Keratinocyte (primary cell): ENCODE results near the gene DPEP2. TPM values are rescaled to one million over a fixed set of nuclear protein-coding genes. Genes with fewer than 3 reads are reported as not detected.

Experiments
- DNase-seq: peaks from one replicate; pipeline ENCODE4 v3.0.0-alpha.2; 2011; ENCODE audit warnings: low read depth, missing footprints, low spot score
- FAIRE-seq: peaks from 2 replicates; lab custom pipeline; 2011; peaks lifted over from hg19 to GRCh38; lab: Jason Lieb, UNC
- H2AFZ ChIP-seq: 2 replicates; pipeline ENCODE4 v1.6.0; 2012; ENCODE audit warnings: low read length, control low read depth, inconsistent platforms; ENCODE audit not compliant: control insufficient read depth
- H3K27ac ChIP-seq: 2 replicates; pipeline ENCODE4 v1.5.1; 2011; ENCODE audit warnings: low read length; ENCODE audit not compliant: control insufficient read depth, insufficient read depth
- H3K27me3 ChIP-seq: 3 replicates; pipeline ENCODE4 v1.6.0; 2011; ENCODE audit warnings: low read length; ENCODE audit not compliant: control insufficient read depth, insufficient read depth; ENCODE audit errors: extremely low read depth
- H3K36me3 ChIP-seq, 2 experiments: 2 replicates in 1 of 2; 3 replicates in 1 of 2; pipeline ENCODE4 v1.5.1; 2011; ENCODE audit warnings: low read length in 2 of 2, mild to moderate bottlenecking in 1 of 2; ENCODE audit not compliant: control insufficient read depth in 2 of 2, insufficient read depth in 2 of 2; ENCODE audit errors: extremely low read depth in 1 of 2
- H3K4me1 ChIP-seq: 3 replicates; pipeline ENCODE4 v1.5.1; 2011; ENCODE audit warnings: low read length; ENCODE audit not compliant: control insufficient read depth, insufficient read depth; ENCODE audit errors: extremely low read depth
- H3K4me2 ChIP-seq: 3 replicates; pipeline ENCODE4 v1.6.0; 2011; ENCODE audit warnings: low read depth, low read length; ENCODE audit not compliant: control insufficient read depth, insufficient read depth; ENCODE audit errors: extremely low read depth
- H3K4me3 ChIP-seq, 3 experiments: fragments of 200-600 bp in 1 of 3; sonication (generic) in 1 of 3; 2 replicates in 2 of 3; 3 replicates in 1 of 3; pipeline ENCODE4 v1.5.1; 2011 to 2016; ENCODE audit warnings: low read length in 3 of 3, mild to moderate bottlenecking in 3 of 3, control low read depth in 2 of 3, inconsistent platforms in 1 of 3, low read depth in 1 of 3, mixed read lengths in 1 of 3, mixed run types in 1 of 3, moderate library complexity in 1 of 3; ENCODE audit not compliant: control insufficient read depth in 2 of 3, insufficient read depth in 2 of 3; ENCODE audit errors: extremely low read depth in 1 of 3
- H3K79me2 ChIP-seq: 2 replicates; pipeline ENCODE4 v1.6.0; 2012; ENCODE audit warnings: low read length; ENCODE audit not compliant: control insufficient read depth, insufficient read depth
- H3K9ac ChIP-seq: 3 replicates; pipeline ENCODE4 v1.6.0; 2011; ENCODE audit warnings: low read length; ENCODE audit not compliant: control insufficient read depth, insufficient read depth; ENCODE audit errors: extremely low read depth
- H3K9me1 ChIP-seq: 3 replicates; pipeline ENCODE4 v1.6.0; 2011; ENCODE audit warnings: low read length; ENCODE audit not compliant: control insufficient read depth, insufficient read depth; ENCODE audit errors: extremely low read depth
- H3K9me3 ChIP-seq: 2 replicates; pipeline ENCODE4 v1.5.1; 2012; ENCODE audit warnings: low read depth, low read length; ENCODE audit not compliant: control insufficient read depth
- H4K20me1 ChIP-seq: 3 replicates; pipeline ENCODE4 v1.6.0; 2011; ENCODE audit warnings: low read length; ENCODE audit not compliant: control insufficient read depth, insufficient read depth; ENCODE audit errors: extremely low read depth
- CTCF ChIP-seq, 3 experiments: IDR thresholded peaks in 1 of 3; conservative IDR thresholded peaks in 1 of 3; optimal IDR thresholded peaks in 1 of 3; 2 replicates in 2 of 3; 3 replicates in 1 of 3; pipeline versions ENCODE3 to v1.5.1; 2011; ENCODE audit warnings: low read length in 3 of 3, mild to moderate bottlenecking in 3 of 3, moderate library complexity in 2 of 3, control low read depth in 1 of 3, inconsistent platforms in 1 of 3; ENCODE audit not compliant: insufficient read depth in 2 of 3; ENCODE audit errors: extremely low read depth in 1 of 3
- EZH2 ChIP-seq: IDR thresholded peaks from one replicate; pipeline ENCODE4 v1.6.1; 2012; ENCODE audit warnings: inconsistent platforms, mild to moderate bottlenecking, low read length, moderate library complexity
- dilution Hi-C: fragments of 300-500 bp; cut with MboI; formaldehyde crosslinking; loops from one replicate; pipeline ENCODE4 v1.7.0; 2020; ENCODE audit warnings: low sequenced_read_pairs; ENCODE audit not compliant: extremely low pct_ligation_motif_present
- polyA plus RNA-seq, 5 experiments: library from polyadenylated mRNA; depleted of rRNA in 3 of 5; stranded (reverse) in 3 of 5; stranded (forward) in 1 of 5; unstranded in 1 of 5; fragments of >200 nt; gene quantifications; 1 replicate in 1 of 5; 2 replicates in 3 of 5; 3 replicates in 1 of 5; pipeline versions ENCODE4 v1.2.1 to v1.2.3, GENCODE V29; 2011 to 2012; ENCODE audit warnings: missing spikeins in 2 of 5, low read depth in 1 of 5, low replicate concordance in 1 of 5

Gene DPEP2
- polyA plus RNA-seq, 1 donor (not counting 4 experiments of a cell fraction or from before 2014, with no cell fraction given) = not detected

GRCh38 chr16:67943619-67944504 is 55.4 kb downstream of the DPEP2 start, which contains the start of gene LCAT:
Gene LCAT (minus strand): TSS chr16:67944120. CDS start chr16:67944101, 19 bp downstream.
- Histone ChIP-seq H3K79me2 (peaks cover 8% of the 10 kb centered on the region), H3K27me3 (no peaks in the 10 kb centered on the region), H3K4me1 (no peaks in the 10 kb centered on the region), H3K27ac (no peak within 1 kb of the TSS), H3K9me3 (no peaks in the 10 kb centered on the region), H2AFZ (no peak within 1 kb of the TSS), H4K20me1 (peaks cover 3% of the 10 kb centered on the region), H3K9ac (no peak within 1 kb of the TSS), H3K36me3 (peaks cover 66 to 69% of the 10 kb centered on the region in 2 experiments), H3K4me2 (no peak within 1 kb of the TSS), H3K9me1 (peaks cover 5% of the 10 kb centered on the region), H3K4me3 (no peak within 1 kb of the TSS)
- no peak for DNase-seq
- dilution Hi-C loops = no loop called here
- no peak for FAIRE-seq
- TF ChIP-seq CTCF (optimal IDR thresholded peaks at IDR 0.05 in 1 of 3, IDR thresholded peaks at IDR 0.05 in 1 of 3, conservative IDR thresholded peaks at IDR 0.05 in 1 of 3; ENCODE audit: extremely low read depth in 1 of 3, insufficient read depth in 2 of 3, low read length in 3 of 3) (no peak), EZH2 (no peak)

GRCh38 chr16:67943256-67943618 is 56.0 kb downstream of the DPEP2 start:
- H3K79me2 ChIP-seq = peaks cover 5% of the 10 kb centered on the region
- H4K20me1 ChIP-seq = peaks cover 3% of the 10 kb centered on the region
- FAIRE-seq (no peak), DNase-seq (no peak)
- peaks cover 60 to 63% of the 10 kb centered on the region in 2 experiments for H3K36me3 ChIP-seq
- no peak overlapping the region for H3K27ac ChIP-seq
- no peak overlapping the region for H3K4me3 ChIP-seq
- H3K27me3 ChIP-seq = no peaks in the 10 kb centered on the region
- no peak for TF ChIP-seq CTCF (optimal IDR thresholded peaks at IDR 0.05 in 1 of 3, IDR thresholded peaks at IDR 0.05 in 1 of 3, conservative IDR thresholded peaks at IDR 0.05 in 1 of 3; ENCODE audit: extremely low read depth in 1 of 3, insufficient read depth in 2 of 3, low read length in 3 of 3)
- no peak for TF ChIP-seq EZH2
- no peak overlapping the region for H3K9ac ChIP-seq
- H2AFZ ChIP-seq = no peak overlapping the region
- dilution Hi-C loops = no loop called here
- H3K4me1 ChIP-seq = no peaks in the 10 kb centered on the region
- H3K9me1 ChIP-seq = peaks cover 4% of the 10 kb centered on the region
- no peak overlapping the region for H3K4me2 ChIP-seq
- H3K9me3 ChIP-seq = no peaks in the 10 kb centered on the region
